ENCODE data around the gene HAND2. TPM values are rescaled to one million over a fixed set of nuclear protein-coding genes. Genes with fewer than 3 reads are reported as not detected.

The HAND2 gene
- total RNA-seq, 1 donor from 2014 or later: 6.0 TPM

- Histone ChIP-seq H3K27ac (peak overlapping the region; percentile 85), H3K4me1 (peaks cover 0 to 2% of the 10 kb centered on the region in 2 donors), H3K27me3 (no peaks in the 10 kb centered on the region), H3K4me3 (no peak overlapping the region), H3K36me3 (no peaks in the 10 kb centered on the region), H3K9me3 (no peaks in the 10 kb centered on the region)
- intact Hi-C loops (cut with DNase I): loop anchor here (5.0 kb wide), 1 partner anchor 380 kb away; no protein-coding TSS in a partner anchor
- no peak for TF ChIP-seq CTCF (IDR thresholded peaks at IDR 0.05)
- no peak for DNase-seq (ENCODE audit: low spot score in 2 of 2)
These were observed 6.9 kb upstream of the HAND2 start for GRCh38 chr4:173536808-173537429.

- peak overlapping the region; percentile 14 to 27 for H3K27ac ChIP-seq
- peaks cover 0 to 6% of the 10 kb centered on the region in 2 donors for H3K4me1 ChIP-seq
- H3K9me3 ChIP-seq: no peaks in the 10 kb centered on the region
- no peak overlapping the region for H3K4me3 ChIP-seq
- no peaks in the 10 kb centered on the region for H3K36me3 ChIP-seq
- TF ChIP-seq CTCF (IDR thresholded peaks at IDR 0.05): no peak
- intact Hi-C loops (cut with DNase I): loop anchor here (5.0 kb wide), 1 partner anchor 381 kb away; no protein-coding TSS in a partner anchor
- no peaks in the 10 kb centered on the region for H3K27me3 ChIP-seq
- DNase-seq (ENCODE audit: low spot score in 2 of 2): no peak
These were observed 5.9 kb upstream of the HAND2 start for GRCh38 chr4:173535957-173536356.

GRCh38 chr4:173535165-173535902 lies 5.3 kb upstream of the HAND2 start:
- H3K4me1 ChIP-seq: peaks cover 0 to 6% of the 10 kb centered on the region in 2 donors
- no peak overlapping the region for H3K4me3 ChIP-seq
- H3K9me3 ChIP-seq: no peaks in the 10 kb centered on the region
- intact Hi-C loops (cut with DNase I): loop anchor here (5.0 kb wide), 1 partner anchor 382 kb away; no protein-coding TSS in a partner anchor
- H3K27me3 ChIP-seq: no peaks in the 10 kb centered on the region
- no peak for DNase-seq (ENCODE audit: low spot score in 2 of 2)
- TF ChIP-seq CTCF (IDR thresholded peaks at IDR 0.05): no peak
- no peaks in the 10 kb centered on the region for H3K36me3 ChIP-seq
- H3K27ac ChIP-seq: no peak overlapping the region

- TF ChIP-seq CTCF (IDR thresholded peaks at IDR 0.05): no peak
- DNase-seq (ENCODE audit: low spot score in 2 of 2): no peak
- Histone ChIP-seq H3K4me3 (peak overlapping the region in 1 of 2 donors; percentile 22), H3K9me3 (no peaks in the 10 kb centered on the region), H3K36me3 (no peaks in the 10 kb centered on the region), H3K27ac (peak overlapping the region; percentile 16 to 92), H3K4me1 (peaks cover 0 to 6% of the 10 kb centered on the region in 2 donors), H3K27me3 (no peaks in the 10 kb centered on the region)
- intact Hi-C loops (cut with DNase I): no loop called here
These were observed 4.4 kb upstream of the HAND2 start for GRCh38 chr4:173534434-173534833.

- intact Hi-C loops (cut with DNase I): loop anchor here (2.0 kb wide), 1 partner anchor 54 kb away; no protein-coding TSS in a partner anchor
- no peaks in the 10 kb centered on the region for H3K27me3 ChIP-seq
- H3K9me3 ChIP-seq: no peaks in the 10 kb centered on the region
- no peak overlapping the region for H3K4me3 ChIP-seq
- no peaks in the 10 kb centered on the region for H3K36me3 ChIP-seq
- no peak for DNase-seq (ENCODE audit: low spot score in 2 of 2)
- H3K27ac ChIP-seq: peak overlapping the region; percentile 35 to 92
- peaks cover 0 to 4% of the 10 kb centered on the region in 2 donors for H3K4me1 ChIP-seq
- no peak for TF ChIP-seq CTCF (IDR thresholded peaks at IDR 0.05)
These were observed 2.9 kb upstream of the HAND2 start for GRCh38 chr4:173532725-173533511.

Measured in ascending aorta (tissue), 2 donors.